ENCODE measurements around the gene BPI. TPM values are rescaled to one million over a fixed set of nuclear protein-coding genes. Genes with fewer than 3 reads are reported as not detected.

BPI gene
- total RNA-seq, 1 experiment from 2014 or later = not detected

GRCh38 chr20:38342713-38343310 is 38.9 kb downstream of the BPI start:
- TF ChIP-seq CEBPB (IDR thresholded peaks at IDR 0.05; ENCODE audit: low read depth) (no peak), SIN3A (IDR thresholded peaks at IDR 0.05; ENCODE audit: low read depth) (no peak), ZFX (IDR thresholded peaks at IDR 0.05) (no peak), EZH2phosphoT487 (IDR thresholded peaks at IDR 0.05; ENCODE audit: borderline replicate concordance) (no peak), POLR2AphosphoS5 (IDR thresholded peaks at IDR 0.05; ENCODE audit: low read depth, low read length) (no peak), TCF7L2 (IDR thresholded peaks at IDR 0.05; ENCODE audit: borderline replicate concordance, extremely low read depth, insufficient read depth, insufficient read length) (no peak)
- TF ChIP-seq, protein P1, sequence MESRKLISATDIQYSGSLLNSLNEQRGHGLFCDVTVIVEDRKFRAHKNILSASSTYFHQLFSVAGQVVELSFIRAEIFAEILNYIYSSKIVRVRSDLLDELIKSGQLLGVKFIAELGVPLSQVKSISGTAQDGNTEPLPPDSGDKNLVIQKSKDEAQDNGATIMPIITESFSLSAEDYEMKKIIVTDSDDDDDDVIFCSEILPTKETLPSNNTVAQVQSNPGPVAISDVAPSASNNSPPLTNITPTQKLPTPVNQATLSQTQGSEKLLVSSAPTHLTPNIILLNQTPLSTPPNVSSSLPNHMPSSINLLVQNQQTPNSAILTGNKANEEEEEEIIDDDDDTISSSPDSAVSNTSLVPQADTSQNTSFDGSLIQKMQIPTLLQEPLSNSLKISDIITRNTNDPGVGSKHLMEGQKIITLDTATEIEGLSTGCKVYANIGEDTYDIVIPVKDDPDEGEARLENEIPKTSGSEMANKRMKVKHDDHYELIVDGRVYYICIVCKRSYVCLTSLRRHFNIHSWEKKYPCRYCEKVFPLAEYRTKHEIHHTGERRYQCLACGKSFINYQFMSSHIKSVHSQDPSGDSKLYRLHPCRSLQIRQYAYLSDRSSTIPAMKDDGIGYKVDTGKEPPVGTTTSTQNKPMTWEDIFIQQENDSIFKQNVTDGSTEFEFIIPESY (IDR thresholded peaks at IDR 0.05; ENCODE audit: extremely low read depth, insufficient replicate concordance, low read length) = no peak
- ChIA-PET RAD21 (ENCODE audit: low non-redundant PET in 1 of 2, low total read pairs in 2 of 2, uncharacterized antibody in 2 of 2, unreplicated experiment in 2 of 2) (no interaction called here), POLR2A (no interaction called here), CTCF (no interaction called here)
- Histone ChIP-seq H3K36me3 (ENCODE audit: control insufficient read depth in 1 of 2, insufficient read depth in 2 of 2, low read length in 2 of 2) (no peaks in the 10 kb centered on the region), H3K4me2 (ENCODE audit: low read length) (no peak overlapping the region), H3K4me3 (replicated peaks in 1 of 2; ENCODE audit: low read depth in 1 of 2, low read length in 2 of 2) (no peak overlapping the region), H3K9ac (ENCODE audit: low read length) (no peak overlapping the region), H3K4me1 (ENCODE audit: control insufficient read depth in 1 of 2, insufficient read depth in 2 of 2, low read length in 2 of 2) (no peaks in the 10 kb centered on the region), H3K27me3 (ENCODE audit: insufficient read depth, low read length) (no peaks in the 10 kb centered on the region), H2AFZ (ENCODE audit: low read depth, low read length, poor library complexity, severe bottlenecking) (no peak overlapping the region), H4K20me1 (ENCODE audit: insufficient read depth) (no peaks in the 10 kb centered on the region), H3K9me2 (ENCODE audit: insufficient read depth) (no peaks in the 10 kb centered on the region), H3K9me3 (ENCODE audit: control insufficient read depth in 1 of 2, insufficient read depth in 1 of 2, low read depth in 1 of 2, low read length in 2 of 2) (peaks cover 4 to 15% of the 10 kb centered on the region in 2 experiments; a peak in 2 of 4 replicates), H3K79me2 (ENCODE audit: insufficient read depth, low read length) (no peaks in the 10 kb centered on the region), H3K27ac (ENCODE audit: low read depth, low read length) (no peak overlapping the region)
- intact Hi-C loops (cut with micrococcal nuclease) = no loop called here
- DNase-seq (ENCODE audit: low read depth, low spot score) (no peak), ATAC-seq (no peak)
- BruUV-seq (replicated peaks) = no TSS peak
